Measurements from ENCODE around the gene CLEC6A.
"Not testable (repeated sequence)": the region's sequence is repeated elsewhere in the genome, so short reads cannot be mapped to it uniquely, and the experiment has no call there.

CLEC6A gene

GRCh38 chr12:8496074-8496473, 40.3 kb downstream of the CLEC6A start:
- DNase-seq, result not testable (repeated sequence)

- DNase-seq, result no peak
Measured at GRCh38 chr12:8499616-8500015, 43.9 kb downstream of the CLEC6A start.

- no peak for DNase-seq
Measured at GRCh38 chr12:8501720-8502119, 46.0 kb downstream of the CLEC6A start.

GRCh38 chr12:8504351-8504750, 48.6 kb downstream of the CLEC6A start:
- no peak for DNase-seq

- no peak for DNase-seq
Measured at GRCh38 chr12:8507596-8507995, 51.8 kb downstream of the CLEC6A start.

GRCh38 chr12:8508223-8508622, 52.5 kb downstream of the CLEC6A start:
- DNase-seq, result no peak

GRCh38 chr12:8508910-8509841, 53.4 kb downstream of the CLEC6A start:
- DNase-seq, result no peak

- DNase-seq, result no peak
Measured at GRCh38 chr12:8513256-8513655, 57.5 kb downstream of the CLEC6A start, which contains the start of gene CLEC4D. TSS of gene CLEC4D (plus strand) at chr12:8513503. CDS start at chr12:8513733, 230 bp downstream.

- no peak for DNase-seq
Measured at GRCh38 chr12:8517971-8518370, 62.2 kb downstream of the CLEC6A start.

- no peak for DNase-seq
Measured at GRCh38 chr12:8519171-8519570, 63.4 kb downstream of the CLEC6A start.

GRCh38 chr12:8527250-8528130, 71.7 kb downstream of the CLEC6A start:
- DNase-seq, result no peak

Measured in stimulated activated naive CD4-positive, alpha-beta T cell (primary cell).